ENCODE data around the gene ITPRIP. TPM values are rescaled to one million over a fixed set of nuclear protein-coding genes. Genes with fewer than 3 reads are reported as not detected.

Gene ITPRIP
- total RNA-seq, 1 experiment from 2014 or later = 22.5 TPM

- no peak for TF ChIP-seq CTCF (conservative IDR thresholded peaks at IDR 0.05)
- Mint-ChIP-seq H3K4me3 (peak overlapping the region in 1 of 2 experiments; percentile 57; a peak in 3 of 5 replicates), H3K36me3 (ENCODE audit: insufficient read depth in 1 of 3, low read depth in 3 of 3) (peaks cover 0 to 5% (median 0%) of the 10 kb centered on the region in 3 experiments; a peak in 1 of 7 replicates), H3K9me3 (no peaks in the 10 kb centered on the region), H3K27ac (no peak overlapping the region; a peak in 1 of 7 replicates), H3K4me1 (peaks cover 38 to 40% of the 10 kb centered on the region in 2 experiments), H3K27me3 (ENCODE audit: low read depth) (peaks cover 3% of the 10 kb centered on the region)
- no peak for DNase-seq
- Histone ChIP-seq H3K23ac (ENCODE audit: insufficient read length, low read depth, low read length) (no peak overlapping the region), H2BK20ac (ENCODE audit: low read depth, low read length, poor library complexity, severe bottlenecking) (no peak overlapping the region), H2BK15ac (ENCODE audit: low read depth, low read length) (no peak overlapping the region), H2BK120ac (ENCODE audit: low read depth, low read length, poor library complexity, severe bottlenecking) (no peak overlapping the region), H4K91ac (ENCODE audit: insufficient read length, low read depth, low read length) (no peak overlapping the region), H4K8ac (replicated peaks; ENCODE audit: insufficient read length, low read depth, low read length) (no peak overlapping the region), H3K14ac (ENCODE audit: insufficient read depth, low read length) (no peak overlapping the region), H4K5ac (ENCODE audit: insufficient read length, low read depth, low read length) (no peak overlapping the region), H2AFZ (ENCODE audit: low read length) (no peak overlapping the region), H3K4me1 (ENCODE audit: insufficient read depth, low read length) (peaks cover 8% of the 10 kb centered on the region; the same call in 1 of the 2 replicates), H3K9ac (ENCODE audit: extremely low read depth, insufficient read length, low read length) (no peak overlapping the region), H3K79me1 (ENCODE audit: insufficient read depth, low read depth, low read length, poor library complexity, severe bottlenecking) (no peaks in the 10 kb centered on the region), H2BK5ac (ENCODE audit: insufficient read length, low read length) (no peak overlapping the region), H3K27ac (ENCODE audit: insufficient read length, low read depth, low read length) (no peak overlapping the region), H3K4ac (ENCODE audit: low read depth, low read length) (no peak overlapping the region), H3K4me2 (ENCODE audit: insufficient read depth, insufficient read length, low read length) (no peak overlapping the region), H2BK12ac (ENCODE audit: insufficient read length, low read depth, low read length) (no peak overlapping the region), H3K56ac (ENCODE audit: insufficient read length, low read depth, low read length) (no peak overlapping the region), H3K23me2 (ENCODE audit: insufficient read length, low read depth, low read length, poor library complexity, severe bottlenecking) (peaks cover 12% of the 10 kb centered on the region), H3K27me3 (ENCODE audit: insufficient read depth, low read length) (no peaks in the 10 kb centered on the region), H4K20me1 (ENCODE audit: control insufficient read depth, insufficient read depth, insufficient read length) (no peaks in the 10 kb centered on the region), H2AK5ac (ENCODE audit: insufficient read length, low read length) (no peak overlapping the region), H3K9me3 (ENCODE audit: control insufficient read depth, low read depth, low read length) (no peaks in the 10 kb centered on the region), H3K79me2 (ENCODE audit: insufficient read depth, low read length) (peaks cover 11% of the 10 kb centered on the region; the same call in 1 of the 2 replicates), H3K18ac (ENCODE audit: insufficient read length, low read depth, low read length) (no peak overlapping the region), H3T11ph (ENCODE audit: low read length) (no peak overlapping the region)
- no CpG with 5 or more reads among the region's 4 CpGs for WGBS (ENCODE audit: extremely low coverage, insufficient read length, low lambda C conversion rate)
These were observed 1.9 kb upstream of the ITPRIP start for GRCh38 chr10:104340111-104340526.
